Caki2 (cell line): ENCODE results near the gene RABEP1. TPM values are rescaled to one million over a fixed set of nuclear protein-coding genes. Genes with fewer than 3 reads are reported as not detected.
"Not testable (repeated sequence)": the region's sequence is repeated elsewhere in the genome, so short reads cannot be mapped to it uniquely, and the experiment has no call there.

Experiments
- DNase-seq: peaks from one replicate; pipeline ENCODE4 v3.0.0-alpha.2; 2015; ENCODE audit warnings: low read depth
- in situ Hi-C: cut with HindIII; loops from 2 replicates; pipeline ENCODE4 v1.10.0; 2016; ENCODE audit warnings: low sequenced_read_pairs, low pct_unique_long_range_greater_than_20kb, mixed read lengths
- total RNA-seq: library from RNA; depleted of rRNA; stranded (reverse); fragments of >200 nt; shearing (Covaris generic); gene quantifications from 2 replicates; pipeline ENCODE4 v1.2.3, GENCODE V29; 2014; ENCODE audit warnings: low replicate concordance; rRNA removed

RABEP1 gene
- total RNA-seq: 15.8 and 16.4 TPM in 2 replicates

- DNase-seq: peak; percentile 69
- in situ Hi-C loops: no loop called here
These were observed at the start of gene RABEP1 for GRCh38 chr17:5281814-5282641. Gene RABEP1 (plus strand): TSS chr17:5282284. CDS start chr17:5282487, 203 bp downstream.

- DNase-seq, in situ Hi-C loops: not testable (repeated sequence)
These were observed 48.6 kb upstream of the RABEP1 start for GRCh38 chr17:5233492-5233891.

GRCh38 chr17:5234645-5235576 is 47.2 kb upstream of the RABEP1 start, which contains the start of gene SCIMP:
Gene SCIMP (minus strand): TSS chr17:5234860. CDS start chr17:5234755, 105 bp downstream.
- no peak for DNase-seq
- in situ Hi-C loops: no loop called here

- in situ Hi-C loops: no loop called here
- DNase-seq: no peak
These were observed 45.0 kb upstream of the RABEP1 start for GRCh38 chr17:5236938-5237540.

- in situ Hi-C loops: no loop called here
- peak; percentile 18 for DNase-seq
These were observed 44.5 kb upstream of the RABEP1 start for GRCh38 chr17:5237541-5238016.

- DNase-seq: no peak
- in situ Hi-C loops: no loop called here
These were observed 43.8 kb upstream of the RABEP1 start for GRCh38 chr17:5238333-5238732.

- in situ Hi-C loops, DNase-seq: not testable (repeated sequence)
These were observed 42.3 kb upstream of the RABEP1 start for GRCh38 chr17:5239769-5240168.

GRCh38 chr17:5241861-5242671 is 40.0 kb upstream of the RABEP1 start:
- in situ Hi-C loops: no loop called here
- DNase-seq: no peak

GRCh38 chr17:5247621-5248020 is 34.5 kb upstream of the RABEP1 start:
- in situ Hi-C loops: no loop called here
- no peak for DNase-seq

GRCh38 chr17:5248821-5249479 is 33.1 kb upstream of the RABEP1 start:
- DNase-seq: no peak
- in situ Hi-C loops: no loop called here

- in situ Hi-C loops: no loop called here
These were observed 32.5 kb upstream of the RABEP1 start for GRCh38 chr17:5249615-5250014.

GRCh38 chr17:5254414-5254813 is 27.7 kb upstream of the RABEP1 start:
- in situ Hi-C loops: no loop called here

More at GRCh38 chr17:5249615-5250014, 32.5 kb upstream of the RABEP1 start:
- DNase-seq: peak; percentile 53

GRCh38 chr17:5254903-5255521 is 27.1 kb upstream of the RABEP1 start:
- in situ Hi-C loops: no loop called here
- DNase-seq: no peak

More at GRCh38 chr17:5254414-5254813, 27.7 kb upstream of the RABEP1 start:
- no peak for DNase-seq

GRCh38 chr17:5257124-5257523 is 25.0 kb upstream of the RABEP1 start:
- DNase-seq: no peak
- in situ Hi-C loops: no loop called here

GRCh38 chr17:5260542-5260941 is 21.5 kb upstream of the RABEP1 start:
- DNase-seq: no peak
- in situ Hi-C loops: no loop called here

- DNase-seq: no peak
- in situ Hi-C loops: no loop called here
These were observed 19.6 kb upstream of the RABEP1 start for GRCh38 chr17:5262416-5262991.
